Measurements from ENCODE around the gene TMEM270. TPM values are rescaled to one million over a fixed set of nuclear protein-coding genes. Genes with fewer than 3 reads are reported as not detected.

TMEM270 gene
- total RNA-seq, 1 experiment from 2014 or later, result 0.28 TPM

- TF ChIP-seq JAZF1 (CRISPR knock-in tag; IDR thresholded peaks at IDR 0.05) (no peak), USF1 (CRISPR knock-in tag; IDR thresholded peaks at IDR 0.05) (no peak), PREB (CRISPR knock-in tag; IDR thresholded peaks at IDR 0.05; ENCODE audit: borderline replicate concordance) (no peak)
Observed at GRCh38 chr7:73828107-73828803, 32.7 kb upstream of the TMEM270 start (continued).

- ChIA-PET CTCF (interaction anchor here (0.7 to 7.9 kb wide), 6 partner anchors 12 to 216 kb away, joined by 3 to 68 read pairs (median 4); partner anchors contain the start of genes ABHD11, METTL27 and MLXIPL), POLR2A (interaction anchor here (0.8 to 5.7 kb wide), 4 partner anchors 12 to 88 kb away, joined by 3 to 91 read pairs (median 9); partner anchors contain the start of genes ABHD11 and METTL27)
- Mint-ChIP-seq H3K36me3 (peaks cover 5% of the 10 kb centered on the region), H3K27me3 (ENCODE audit: low read depth) (peaks cover 2% of the 10 kb centered on the region), H3K9me3 (no peaks in the 10 kb centered on the region), H3K27ac (peak overlapping the region; percentile 95), H3K4me1 (peaks cover 75% of the 10 kb centered on the region), H3K4me3 (peak overlapping the region; percentile 24)
- ATAC-seq (no peak), DNase-seq (ENCODE audit: low spot score) (no peak)
- TF ChIP-seq ZNF121 (CRISPR knock-in tag; IDR thresholded peaks at IDR 0.05) (peak; percentile 90), CTCF (IDR thresholded peaks at IDR 0.05) (no peak)
Observed at GRCh38 chr7:73828972-73829371, 32.0 kb upstream of the TMEM270 start.

- Mint-ChIP-seq H3K4me3 (peak overlapping the region; percentile 74), H3K4me1 (peaks cover 75% of the 10 kb centered on the region), H3K27me3 (ENCODE audit: low read depth) (peaks cover 2% of the 10 kb centered on the region), H3K36me3 (peaks cover 5% of the 10 kb centered on the region), H3K9me3 (no peaks in the 10 kb centered on the region), H3K27ac (peak overlapping the region; percentile 99)
- ATAC-seq, result no peak
- CTCF ChIA-PET, result interaction anchor here (0.7 to 7.9 kb wide), 7 partner anchors 12 to 215 kb away, joined by 3 to 68 read pairs (median 4); partner anchors contain the start of genes ABHD11, METTL27 and MLXIPL
- TF ChIP-seq ATF6 (CRISPR knock-in tag; IDR thresholded peaks at IDR 0.05) (no peak), STAT6 (CRISPR knock-in tag; conservative IDR thresholded peaks at IDR 0.05; ENCODE audit: low read depth) (no peak), ZNF263 (CRISPR knock-in tag; IDR thresholded peaks at IDR 0.05; ENCODE audit: low read depth) (no peak), CBFB (CRISPR knock-in tag; IDR thresholded peaks at IDR 0.05; ENCODE audit: low read depth) (no peak), ZNF532 (CRISPR knock-in tag; IDR thresholded peaks at IDR 0.05; ENCODE audit: borderline replicate concordance) (no peak), NFATC4 (CRISPR knock-in tag; IDR thresholded peaks at IDR 0.05) (no peak), ELF4 (CRISPR knock-in tag; IDR thresholded peaks at IDR 0.05; ENCODE audit: low read depth) (no peak), FOXJ3 (CRISPR knock-in tag; IDR thresholded peaks at IDR 0.05; ENCODE audit: borderline replicate concordance) (no peak), SOX15 (CRISPR knock-in tag; IDR thresholded peaks at IDR 0.05) (no peak)
- POLR2A ChIA-PET, result interaction anchor here (0.8 to 5.7 kb wide), 4 partner anchors 11 to 89 kb away, joined by 3 to 91 read pairs (median 9); partner anchors contain the start of genes ABHD11 and METTL27
- DNase-seq (ENCODE audit: low spot score), result no peak
Observed at GRCh38 chr7:73829505-73829904, 31.5 kb upstream of the TMEM270 start.

Measured in WTC11 (cell line).